HG03460 (cell line): ENCODE results near the gene WDR76.

Source experiments
- ATAC-seq: cut with Tn5 transposase; IDR thresholded peaks from one replicate; pipeline ENCODE4 v1.9.1; 2021; ENCODE audit not compliant: unreplicated experiment

WDR76 gene

GRCh38 chr15:43876872-43877271, 50.1 kb downstream of the WDR76 start:
- ATAC-seq, result no peak

- ATAC-seq, result no peak
Measured at GRCh38 chr15:43877371-43877770, 50.6 kb downstream of the WDR76 start.

GRCh38 chr15:43878446-43878845, 51.6 kb downstream of the WDR76 start:
- ATAC-seq, result no peak

GRCh38 chr15:43879386-43880355, 52.9 kb downstream of the WDR76 start:
- ATAC-seq, result no peak

GRCh38 chr15:43880406-43881194, 53.8 kb downstream of the WDR76 start:
- ATAC-seq, result no peak

- ATAC-seq, result no peak
Measured at GRCh38 chr15:43881245-43881644, 54.4 kb downstream of the WDR76 start.

GRCh38 chr15:43881944-43882343, 55.1 kb downstream of the WDR76 start:
- no peak for ATAC-seq

GRCh38 chr15:43883571-43883970, 56.8 kb downstream of the WDR76 start:
- no peak for ATAC-seq

- no peak for ATAC-seq
Measured at GRCh38 chr15:43886558-43886957, 59.8 kb downstream of the WDR76 start.

GRCh38 chr15:43887901-43888300, 61.1 kb downstream of the WDR76 start:
- no peak for ATAC-seq

- ATAC-seq, result no peak
Measured at GRCh38 chr15:43889042-43889441, 62.2 kb downstream of the WDR76 start.

GRCh38 chr15:43893956-43894355, 67.2 kb downstream of the WDR76 start:
- no peak for ATAC-seq

- ATAC-seq, result no peak
Measured at GRCh38 chr15:43895586-43895985, 68.8 kb downstream of the WDR76 start.

GRCh38 chr15:43896543-43896942, 69.7 kb downstream of the WDR76 start:
- no peak for ATAC-seq

GRCh38 chr15:43898891-43899290, 72.1 kb downstream of the WDR76 start:
- ATAC-seq, result no peak

- ATAC-seq, result no peak
Measured at GRCh38 chr15:43899928-43900327, 73.1 kb downstream of the WDR76 start.

- no peak for ATAC-seq
Measured at GRCh38 chr15:43900996-43901395, 74.2 kb downstream of the WDR76 start.

GRCh38 chr15:43901495-43901894, 74.7 kb downstream of the WDR76 start:
- ATAC-seq, result no peak

- no peak for ATAC-seq
Measured at GRCh38 chr15:43903864-43904290, 77.1 kb downstream of the WDR76 start.

GRCh38 chr15:43905755-43906154, 79.0 kb downstream of the WDR76 start:
- ATAC-seq, result no peak

- ATAC-seq, result no peak
Measured at GRCh38 chr15:43908516-43909050, 81.8 kb downstream of the WDR76 start.
